Measurements from ENCODE around the gene FMNL2.

FMNL2 gene

DNA sequence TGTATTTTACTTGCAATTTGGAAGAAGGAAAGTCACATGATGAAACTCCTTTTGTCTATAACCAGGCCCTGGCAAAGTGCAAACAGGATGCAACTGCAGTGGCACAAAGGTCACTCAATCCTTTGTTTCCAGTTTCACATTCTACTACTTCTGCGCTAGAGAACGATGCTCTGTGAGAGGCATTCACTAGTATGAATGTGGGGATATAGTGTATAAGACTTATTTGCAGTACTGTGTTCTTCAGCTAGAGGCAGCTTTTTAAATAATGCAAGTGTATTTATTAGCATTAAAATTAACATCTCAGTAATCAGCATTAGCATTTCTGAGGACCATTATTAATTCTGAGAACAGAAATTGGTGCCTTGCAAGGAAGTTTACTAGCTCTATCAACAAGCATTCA, 313.4 kb downstream of the FMNL2 start:
- DNase-seq (ENCODE audit: low read depth in 2 of 2), result no peak

GRCh38 chr2:152649997-152650396, 315.0 kb downstream of the FMNL2 start:
- no peak for DNase-seq (ENCODE audit: low read depth in 2 of 2)

DNA sequence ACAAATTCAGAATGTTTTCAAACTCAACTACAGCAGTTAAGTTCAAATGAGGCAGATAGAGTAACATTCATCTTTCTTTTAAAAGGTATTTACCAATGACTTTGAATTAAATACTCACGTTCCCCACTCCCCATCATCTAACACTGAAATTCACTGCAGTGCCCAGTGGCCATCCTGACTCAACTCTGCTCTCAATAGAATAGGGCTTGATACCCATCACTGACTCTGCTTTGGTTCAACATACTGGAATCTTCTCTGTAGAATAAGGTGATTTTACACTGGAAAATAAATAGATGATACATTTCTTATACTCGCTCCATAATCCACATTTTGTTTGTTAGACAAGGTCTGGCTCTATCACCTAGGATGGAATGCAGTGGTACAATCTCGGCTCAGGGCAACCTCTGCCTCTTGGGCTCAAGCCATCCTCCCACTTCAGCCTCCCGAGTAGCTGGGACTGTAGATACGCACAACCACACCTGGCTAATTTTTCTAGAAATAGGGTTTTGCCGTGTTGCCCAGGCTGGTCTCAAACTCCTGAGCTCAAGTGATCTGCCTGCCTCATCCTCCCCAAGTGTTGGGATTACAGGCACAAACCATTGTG, 315.9 kb downstream of the FMNL2 start:
- DNase-seq (ENCODE audit: low read depth in 2 of 2), result no peak

GRCh38 chr2:152651834-152652233, 316.9 kb downstream of the FMNL2 start:
- no peak for DNase-seq (ENCODE audit: low read depth in 2 of 2)

- no peak for DNase-seq (ENCODE audit: low read depth in 2 of 2)
Observed at GRCh38 chr2:152655880-152656279, 320.9 kb downstream of the FMNL2 start.

- no peak for DNase-seq (ENCODE audit: low read depth in 2 of 2)
Observed at GRCh38 chr2:152657043-152657442, 322.1 kb downstream of the FMNL2 start.

GRCh38 chr2:152658221-152658620, 323.2 kb downstream of the FMNL2 start:
- DNase-seq (ENCODE audit: low read depth in 2 of 2), result no peak

- no peak for DNase-seq (ENCODE audit: low read depth in 2 of 2)
Observed at GRCh38 chr2:152661076-152661475, 326.1 kb downstream of the FMNL2 start.

GRCh38 chr2:152664725-152665124, 329.8 kb downstream of the FMNL2 start:
- DNase-seq (ENCODE audit: low read depth in 2 of 2), result no peak

DNA sequence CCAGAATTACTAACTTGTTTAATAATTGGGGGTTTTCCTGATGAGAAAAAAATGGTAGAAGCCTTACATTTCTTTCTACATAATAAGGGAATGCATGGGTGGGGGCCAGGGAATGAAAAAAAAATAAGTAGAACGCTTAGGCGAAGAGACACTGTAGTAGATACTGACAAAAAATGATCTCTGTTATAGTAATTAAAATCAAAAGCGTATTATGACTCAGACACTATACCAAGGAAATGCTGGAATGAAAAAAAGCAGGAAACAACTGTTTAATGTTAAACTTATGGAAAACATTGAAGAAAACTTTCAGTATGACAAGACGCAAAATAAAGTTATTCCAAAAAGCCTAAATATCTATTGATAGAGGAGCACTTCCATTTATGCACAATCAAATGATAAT, 339.4 kb downstream of the FMNL2 start:
- no peak for DNase-seq (ENCODE audit: low read depth in 2 of 2)

DNA sequence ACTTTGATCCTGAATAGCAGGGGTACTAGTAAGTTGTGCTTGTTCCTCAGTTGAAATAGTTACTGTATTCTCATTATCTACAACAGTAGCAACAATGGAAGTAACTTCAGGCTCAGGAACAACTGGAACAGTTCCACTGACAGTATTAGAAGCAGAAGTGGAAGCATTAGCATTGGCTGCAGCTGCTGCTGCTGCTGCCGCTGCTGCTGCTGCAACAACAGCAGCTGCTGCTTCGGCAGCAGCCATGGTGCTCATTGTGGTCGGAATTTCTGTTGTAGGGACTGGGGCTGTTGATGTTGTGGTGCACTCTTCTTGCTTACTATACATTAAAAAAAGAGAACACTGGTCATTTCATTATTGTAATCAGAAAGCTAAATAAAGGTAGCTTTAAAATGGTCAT, 341.5 kb downstream of the FMNL2 start:
- DNase-seq (ENCODE audit: low read depth in 2 of 2), result no peak

GRCh38 chr2:152678808-152679207, 343.8 kb downstream of the FMNL2 start:
- no peak for DNase-seq (ENCODE audit: low read depth in 2 of 2)

- no peak for DNase-seq (ENCODE audit: low read depth in 2 of 2)
Observed at GRCh38 chr2:152682663-152683062, 347.7 kb downstream of the FMNL2 start.

GRCh38 chr2:152683400-152683799, 348.4 kb downstream of the FMNL2 start:
- DNase-seq (ENCODE audit: low read depth in 2 of 2), result no peak

DNA sequence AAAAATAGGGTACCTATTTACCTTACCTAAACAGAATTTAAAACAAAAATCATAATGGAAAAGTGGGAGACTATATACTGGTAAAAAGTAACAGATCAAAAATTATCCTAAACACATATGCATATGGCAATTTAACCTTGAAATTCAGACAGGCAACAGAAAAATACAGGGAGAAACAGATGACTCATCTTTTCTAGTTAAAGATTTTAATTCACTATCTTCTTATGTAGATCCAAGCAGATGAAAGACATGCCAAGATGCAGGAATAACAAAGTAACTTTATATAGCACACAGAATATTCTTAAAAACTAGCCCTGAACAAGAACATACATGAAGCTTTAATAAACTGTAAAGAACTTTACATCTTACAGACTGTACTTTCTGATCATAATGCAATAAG, 351.3 kb downstream of the FMNL2 start:
- no peak for DNase-seq (ENCODE audit: low read depth in 2 of 2)

DNA sequence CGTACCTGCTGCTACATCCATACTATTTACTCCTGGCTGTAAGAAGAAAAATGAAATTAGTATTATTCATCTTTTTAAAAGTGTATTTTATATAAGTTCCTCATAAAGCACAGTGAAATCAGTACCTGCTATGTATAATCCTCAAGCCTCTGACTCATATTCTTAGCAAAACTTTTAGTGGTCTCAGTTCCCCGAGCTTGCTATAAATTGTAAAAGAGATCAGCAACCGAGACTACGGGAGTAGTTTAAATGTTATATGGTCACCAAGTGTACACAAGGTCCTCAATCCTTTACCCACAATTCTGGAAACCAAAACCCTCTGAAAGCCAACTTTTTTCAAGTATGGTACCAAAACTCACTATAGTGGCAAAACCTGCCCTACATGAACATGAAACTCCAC, 358.1 kb downstream of the FMNL2 start:
- no peak for DNase-seq (ENCODE audit: low read depth in 2 of 2)

DNA sequence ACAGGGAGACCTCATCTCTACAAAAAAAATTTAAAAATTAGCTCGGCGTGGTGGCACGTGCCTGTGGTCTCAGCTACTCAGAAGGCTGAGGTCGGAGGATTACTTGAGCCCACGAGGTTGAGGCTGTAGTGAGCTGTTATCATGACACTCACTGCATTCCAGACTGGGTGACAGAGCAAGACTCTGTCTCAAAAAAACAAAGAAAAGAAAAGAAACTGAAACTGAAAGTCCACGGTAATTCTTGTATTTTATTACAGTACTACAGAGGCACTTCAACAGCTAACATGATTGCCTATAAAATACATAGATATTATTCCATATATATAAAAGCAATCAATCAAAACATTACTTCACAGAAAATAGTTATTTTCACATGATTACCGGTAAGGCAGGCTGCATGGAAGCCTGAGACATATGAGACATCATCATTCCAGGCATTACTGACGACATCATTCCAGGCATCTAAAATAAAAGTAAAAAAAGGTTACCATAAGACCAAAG, 359.2 kb downstream of the FMNL2 start:
- DNase-seq (ENCODE audit: low read depth in 2 of 2), result no peak

GRCh38 chr2:152695763-152696162, 360.8 kb downstream of the FMNL2 start:
- no peak for DNase-seq (ENCODE audit: low read depth in 2 of 2)

DNA sequence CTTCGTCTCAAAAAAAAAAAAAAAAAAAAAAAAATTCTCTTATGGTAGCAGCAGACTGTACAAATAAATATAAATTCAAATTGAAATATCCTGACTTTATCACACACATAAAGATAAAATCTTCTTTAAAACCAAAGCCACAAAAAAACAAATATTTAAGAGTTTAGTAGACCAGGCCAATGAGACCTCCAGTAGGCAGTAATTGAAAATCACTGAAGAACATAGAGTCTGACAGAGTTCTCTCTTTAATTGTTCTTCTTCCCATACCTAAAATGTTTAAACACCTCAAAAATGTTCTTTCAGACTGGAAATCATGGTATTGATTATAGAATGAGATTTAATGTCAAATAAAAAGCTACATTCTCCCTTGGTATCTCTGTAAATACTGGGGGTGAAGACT, 361.5 kb downstream of the FMNL2 start:
- DNase-seq (ENCODE audit: low read depth in 2 of 2), result peak; percentile 42 to 46
